Transverse colon (tissue), 3 donors: ENCODE measurements around the gene RAB43.

ENCODE experiments used
- CTCF ChIP-seq, 5 experiments: fragments of 200-600 bp in 3 of 5; fragments of 450-650 bp in 2 of 5; sonication (generic) in 3 of 5; IDR thresholded peaks; 1 replicate in 2 of 5; 2 replicates in 3 of 5; pipeline ENCODE4 v1.5.1; 2016 to 2017; ENCODE audit warnings: antibody characterized with exemption in 5 of 5, inconsistent platforms in 3 of 5, mild to moderate bottlenecking in 2 of 5, moderate library complexity in 1 of 5
- EP300 ChIP-seq: sonication (generic); formaldehyde crosslinking; IDR thresholded peaks from one replicate; pipeline ENCODE4 v1.6.1; 2017; ENCODE audit warnings: antibody characterized with exemption, low read depth
- POLR2A ChIP-seq: fragments of 450-650 bp; IDR thresholded peaks from one replicate; pipeline ENCODE4 v1.6.1; 2016; ENCODE audit warnings: antibody characterized with exemption, mild to moderate bottlenecking, moderate library complexity

GRCh38 chr3:129087138-129087702 is 34.4 kb downstream of the RAB43 start:
- no peak for TF ChIP-seq CTCF (IDR thresholded peaks at IDR 0.05)
- no peak for TF ChIP-seq POLR2A
- TF ChIP-seq EP300, result no peak
